K562 (cell line): ENCODE results near the gene CARD10. TPM values are rescaled to one million over a fixed set of nuclear protein-coding genes. Genes with fewer than 3 reads are reported as not detected.

Experiments used
- ATAC-seq: fragments of 200-7000 bp; cut with Tn5 transposase; 3 replicates; pipeline ENCODE4 v1.9.1; 2020; ENCODE audit warnings: moderate library complexity
- BruUV-seq: library from RNA; stranded (reverse); fragments of 400-500 nt; replicated peaks from 2 replicates; lab custom pipeline; 2021; lab: Mats Ljungman, UMichigan
- CTCF ChIA-PET: fragments of 300-600 bp; formaldehyde crosslinking; extraction: SDS; loops from one replicate; lab custom pipeline; 2021; ENCODE audit warnings: low intra/inter-chr PET ratio; lab: Yijun Ruan, JAX
- POLR2A ChIA-PET: fragments of 300-600, 350-650 bp; sonication (Branson Sonifier 250); formaldehyde crosslinking; extraction: SDS; loops from one replicate; lab custom pipeline; 2021; ENCODE audit warnings: antibody characterized with exemption, inconsistent platforms; lab: Yijun Ruan, JAX
- DNase-seq, 4 experiments: peaks; one replicate each; pipeline versions ENCODE4 v3.0.0 to v3.0.0-alpha.2; 2011 to 2018; ENCODE audit warnings: low spot score in 3 of 4, mixed read lengths in 3 of 4; ENCODE audit errors: extremely low read depth in 1 of 4
- FAIRE-seq: peaks from 2 replicates; lab custom pipeline; 2011; peaks lifted over from hg19 to GRCh38; lab: Jason Lieb, UNC
- H2AFZ ChIP-seq: 2 replicates; pipeline ENCODE4 v1.6.0; 2011; ENCODE audit warnings: low read depth, low read length, control low read depth, inconsistent platforms
- H3K27ac ChIP-seq: fragments of 200-600 bp; 3 replicates; pipeline ENCODE4 v1.8.0; 2011; ENCODE audit warnings: low read depth, mild to moderate bottlenecking, control low read depth, inconsistent platforms, low read length, moderate library complexity, mixed read lengths; ENCODE audit errors: extremely low read depth
- H3K27me3 ChIP-seq, 2 experiments: fragments of 300-600 bp in 1 of 2; 2 replicates in 1 of 2; 3 replicates in 1 of 2; pipeline versions ENCODE4 v1.6.0 to v1.8.0; 2011; ENCODE audit warnings: inconsistent platforms in 2 of 2, low read length in 2 of 2, mild to moderate bottlenecking in 1 of 2, mixed read lengths in 1 of 2, moderate library complexity in 1 of 2; ENCODE audit not compliant: control insufficient read depth in 2 of 2, insufficient read depth in 2 of 2
- H3K36me3 ChIP-seq: fragments of 300-600 bp; 3 replicates; pipeline ENCODE4 v1.8.0; 2011; ENCODE audit warnings: mild to moderate bottlenecking, low read length, inconsistent platforms; ENCODE audit not compliant: control insufficient read depth, insufficient read depth
- H3K4me1 ChIP-seq, 2 experiments: fragments of 200-600 bp in 1 of 2; replicated peaks in 1 of 2; 2 replicates in 1 of 2; 3 replicates in 1 of 2; pipeline versions ENCODE4 v1.5.1 to v1.8.0; 2011; ENCODE audit warnings: inconsistent platforms in 2 of 2, low read length in 2 of 2, mild to moderate bottlenecking in 1 of 2, mixed read lengths in 1 of 2, moderate library complexity in 1 of 2; ENCODE audit not compliant: control insufficient read depth in 2 of 2, insufficient read depth in 2 of 2
- H3K4me2 ChIP-seq: 2 replicates; pipeline ENCODE4 v1.6.1; 2011; ENCODE audit warnings: low read length, control low read depth, inconsistent platforms, mixed read lengths; ENCODE audit not compliant: insufficient read depth
- H3K4me3 ChIP-seq: fragments of 200-600 bp; sonication (generic), shearing (Covaris generic); 2 replicates; pipeline ENCODE4 v1.5.1; 2016; ENCODE audit warnings: control low read depth, inconsistent platforms
- H3K79me2 ChIP-seq: fragments of 200-600 bp; 3 replicates; pipeline ENCODE4 v1.8.0; 2011; ENCODE audit warnings: low read length, inconsistent platforms; ENCODE audit not compliant: control insufficient read depth, insufficient read depth
- H3K9ac ChIP-seq, 2 experiments: 2 replicates each; pipeline versions ENCODE4 v1.6.0 to v1.6.1; 2011; ENCODE audit warnings: low read depth in 2 of 2, low read length in 2 of 2, control low read depth in 1 of 2, inconsistent platforms in 1 of 2, mild to moderate bottlenecking in 1 of 2, mixed read lengths in 1 of 2; ENCODE audit not compliant: insufficient read depth in 1 of 2
- H3K9me1 ChIP-seq: one replicate; pipeline ENCODE4 v1.6.0; 2011; ENCODE audit warnings: inconsistent platforms, mild to moderate bottlenecking, low read length, moderate library complexity; ENCODE audit not compliant: control insufficient read depth, insufficient read depth
- H3K9me3 ChIP-seq: replicated peaks from 2 replicates; pipeline ENCODE4 v1.5.1; 2011; ENCODE audit warnings: low read depth, low read length, inconsistent platforms; ENCODE audit not compliant: control insufficient read depth, insufficient read depth
- H4K20me1 ChIP-seq: replicated peaks from 2 replicates; pipeline ENCODE4 v1.6.1; 2011; ENCODE audit warnings: low read length, inconsistent platforms, mixed read lengths; ENCODE audit not compliant: control insufficient read depth, insufficient read depth
- BRCA1 ChIP-seq, 2 experiments: fragments of 450-650 bp in 1 of 2; sonication (generic) in 1 of 2; formaldehyde crosslinking in 1 of 2; IDR thresholded peaks; 2 replicates each; pipeline versions ENCODE4 v1.5.0 to v1.6.1; 2017 to 2020; ENCODE audit warnings: mild to moderate bottlenecking in 1 of 2, missing genetic modification reagents in 1 of 2
- ESRRB ChIP-seq: fragments of 250-450 bp; sonication (Bioruptor Pico); IDR thresholded peaks from 2 replicates; pipeline ENCODE4 v1.5.0; 2020; ENCODE audit warnings: mild to moderate bottlenecking, moderate library complexity, borderline replicate concordance
- GATAD2B ChIP-seq: fragments of 450-650 bp; IDR thresholded peaks from 2 replicates; pipeline ENCODE4 v1.6.1; 2017; ENCODE audit warnings: mild to moderate bottlenecking, borderline replicate concordance
- HOXB6 ChIP-seq: fragments of 250-450 bp; sonication (Bioruptor Pico); IDR thresholded peaks from 2 replicates; pipeline ENCODE4 v1.5.1; 2022; ENCODE audit warnings: mild to moderate bottlenecking, borderline replicate concordance
- KAT8 ChIP-seq: fragments of 450-650 bp; IDR thresholded peaks from 2 replicates; pipeline ENCODE4 v1.6.1; 2016; ENCODE audit warnings: low read depth, mild to moderate bottlenecking
- KLF16 ChIP-seq: IDR thresholded peaks from 2 replicates; pipeline ENCODE4 v1.6.1; 2016; ENCODE audit warnings: antibody characterized with exemption
- MGA ChIP-seq: fragments of 450-650 bp; IDR thresholded peaks from 2 replicates; pipeline ENCODE4 v1.6.1; 2016; ENCODE audit warnings: mild to moderate bottlenecking, moderate library complexity
- NR2F6 ChIP-seq: fragments of 450-650 bp; formaldehyde crosslinking; IDR thresholded peaks from 2 replicates; pipeline ENCODE4 v1.4.0; 2020; ENCODE audit warnings: mild to moderate bottlenecking
- WHSC1 ChIP-seq: IDR thresholded peaks from one replicate; pipeline ENCODE4 v1.6.1; 2012; ENCODE audit warnings: low read length, control low read depth, inconsistent platforms
- XRCC5 ChIP-seq: fragments of 200-400 bp; formaldehyde crosslinking; IDR thresholded peaks from 2 replicates; pipeline ENCODE4 v1.6.1; 2017; ENCODE audit warnings: low read depth, mild to moderate bottlenecking, low read length
- ZNF449 ChIP-seq: fragments of 250-450 bp; sonication (Bioruptor Pico); IDR thresholded peaks from 2 replicates; pipeline ENCODE4 v1.8.0; 2022; ENCODE audit warnings: moderate library complexity, mild to moderate bottlenecking, inconsistent platforms
- ZNF583 ChIP-seq: fragments of 250-450 bp; sonication (Bioruptor Pico); IDR thresholded peaks from 2 replicates; pipeline ENCODE4 v1.4.0; 2020
- WGBS: fragments of 100-300 bp; shearing (Covaris generic); methylation state at CpG from one replicate; pipeline ENCODE4 v1.1.6; 2016; ENCODE audit warnings: low coverage, mixed read lengths; ENCODE audit not compliant: insufficient coverage; ENCODE audit errors: missing lambda C conversion rate; 5-methylcytosine and 5-hydroxymethylcytosine counted together
- in situ Hi-C: fragments of 300-500 bp; cut with MboI; formaldehyde crosslinking; loops from 4 replicates; pipeline ENCODE4 v1.15.0; 2018; ENCODE audit warnings: inconsistent platforms, mixed read lengths
- intact Hi-C: fragments of 100-400 bp; cut with micrococcal nuclease; formaldehyde crosslinking; loops from 2 replicates; pipeline ENCODE4 v1.14.2; 2022
- polyA plus RNA-seq, 8 experiments: library from polyadenylated mRNA; depleted of rRNA in 4 of 8; stranded (reverse) in 5 of 8; unstranded in 3 of 8; fragments of >200 nt; fragmentation: Nextera tagmentation in 2 of 8; fragmentation: Illumina TruSeq in 1 of 8; extraction: Ambion mirVana in 2 of 8; extraction: Trizol in 1 of 8; gene quantifications; 2 replicates each; pipeline versions ENCODE4 v1.2.1 to v1.2.3, GENCODE V29; 2011 to 2014; ENCODE audit warnings: inconsistent platforms in 1 of 8, missing spikeins in 1 of 8
- total RNA-seq, 7 experiments: library from RNA; depleted of rRNA in 6 of 7; stranded (reverse); fragments of >200 nt in 6 of 7; fragmentation: Illumina TruSeq in 2 of 7; extraction: Trizol in 2 of 7; gene quantifications; 2 replicates each; pipeline versions ENCODE4 v1.2.1 to v1.2.3, GENCODE V29; 2011 to 2021; ENCODE audit warnings: low replicate concordance in 1 of 7

Gene CARD10
- total and polyA plus RNA-seq, 9 of the 15 experiments (the other 6 are each of a cell fraction or from before 2014, with no cell fraction given) = 0.13 to 5.8 (median 1.6) TPM

- H3K79me2 ChIP-seq = no peaks in the 10 kb centered on the region
- H3K36me3 ChIP-seq = no peaks in the 10 kb centered on the region
- H3K9ac ChIP-seq = no peak overlapping the region
- H3K4me2 ChIP-seq = no peak overlapping the region
- no peak for FAIRE-seq
- no peak for DNase-seq
- H4K20me1 ChIP-seq = no peaks in the 10 kb centered on the region
- ChIA-PET POLR2A (no interaction called here), CTCF (no interaction called here)
- no peak overlapping the region for H3K4me3 ChIP-seq
- ATAC-seq = no peak
- intact Hi-C loops = no loop called here
- in situ Hi-C loops = no loop called here
- H3K9me1 ChIP-seq = no peaks in the 10 kb centered on the region
- no peaks in the 10 kb centered on the region for H3K9me3 ChIP-seq
- 67% methylated on average over 6 of the region's 6 CpGs for WGBS
- no peak overlapping the region for H2AFZ ChIP-seq
- peaks cover 11 to 13% of the 10 kb centered on the region in 2 experiments; a peak in 4 of 5 replicates for H3K4me1 ChIP-seq
- no peak overlapping the region for H3K27ac ChIP-seq
- H3K27me3 ChIP-seq = no peaks in the 10 kb centered on the region
- BruUV-seq = no TSS peak
- TF ChIP-seq WHSC1 (no peak), BRCA1 (IDR thresholded peaks at IDR 0.05) (no peak), BRCA1 (CRISPR knock-in tag; IDR thresholded peaks at IDR 0.05) (no peak), XRCC5 (no peak), HOXB6 (CRISPR knock-in tag) (no peak), ESRRB (CRISPR knock-in tag) (no peak), KAT8 (no peak), NR2F6 (CRISPR knock-in tag) (no peak), ZNF583 (CRISPR knock-in tag) (no peak), MGA (no peak), GATAD2B (no peak), KLF16 (no peak), ZNF449 (no peak)
These were observed 15.9 kb upstream of the CARD10 start for GRCh38 chr22:37535159-37535558.
